ENCODE results near the gene SLC25A10.
"Not testable (repeated sequence)": the region's sequence is repeated elsewhere in the genome, so short reads cannot be mapped to it uniquely, and the experiment has no call there.

Gene SLC25A10

GRCh38 chr17:81722184-81723120 lies 10.4 kb downstream of the SLC25A10 start:
- DNase-seq = no peak

- DNase-seq = no peak
Measured at GRCh38 chr17:81723651-81724209, 11.6 kb downstream of the SLC25A10 start.

- no peak for DNase-seq
Measured at GRCh38 chr17:81725439-81725838, 13.4 kb downstream of the SLC25A10 start.

GRCh38 chr17:81726004-81726403 lies 13.9 kb downstream of the SLC25A10 start:
- no peak for DNase-seq

GRCh38 chr17:81727324-81728031 lies 15.4 kb downstream of the SLC25A10 start:
- no peak for DNase-seq

- DNase-seq = peak; percentile 56
Measured at GRCh38 chr17:81733507-81734404, 21.7 kb downstream of the SLC25A10 start.

- no peak for DNase-seq
Measured at GRCh38 chr17:81734405-81735263, 22.6 kb downstream of the SLC25A10 start.

GRCh38 chr17:81735264-81736102 lies 23.4 kb downstream of the SLC25A10 start:
- DNase-seq = no peak

GRCh38 chr17:81737947-81738800 lies 26.1 kb downstream of the SLC25A10 start:
- DNase-seq = no peak

GRCh38 chr17:81738801-81739393 lies 26.8 kb downstream of the SLC25A10 start:
- DNase-seq = no peak

GRCh38 chr17:81739593-81739992 lies 27.5 kb downstream of the SLC25A10 start:
- not testable (repeated sequence) for DNase-seq

- no peak for DNase-seq
Measured at GRCh38 chr17:81740395-81740961, 28.4 kb downstream of the SLC25A10 start.

- no peak for DNase-seq
Measured at GRCh38 chr17:81741049-81741593, 29.0 kb downstream of the SLC25A10 start.

GRCh38 chr17:81741594-81742452 lies 29.7 kb downstream of the SLC25A10 start:
- no peak for DNase-seq

All from activated gamma-delta T cell treated with Interleukin-2 at 50 U/mL for 16 hours (primary cell).